ENCODE data around the gene HOXB7. TPM values are rescaled to one million over a fixed set of nuclear protein-coding genes. Genes with fewer than 3 reads are reported as not detected.

HOXB7 gene
- total RNA-seq, 1 experiment from 2014 or later, result not detected

- H3K4me3 Mint-ChIP-seq, result peak within 1 kb of the TSS; percentile 60
- peaks cover 47% of the 10 kb centered on the region for H3K4me1 Mint-ChIP-seq
- CTCF ChIA-PET, result interaction anchor here (0.9 to 1.3 kb wide), 3 partner anchors 35 to 301 kb away, joined by 3 to 4 read pairs (median 4); no protein-coding TSS in a partner anchor
- H3K27me3 Mint-ChIP-seq (ENCODE audit: low read depth), result peaks cover 51% of the 10 kb centered on the region; the same call in 1 of the 2 replicates
- peak; percentile 24; the same call in 1 of the 2 replicates for TF ChIP-seq NFYB (CRISPR knock-in tag; conservative IDR thresholded peaks at IDR 0.05; ENCODE audit: low read depth)
- no peak for TF ChIP-seq OVOL2 (CRISPR knock-in tag; IDR thresholded peaks at IDR 0.05; ENCODE audit: borderline replicate concordance)
- TF ChIP-seq USF2 (CRISPR knock-in tag; IDR thresholded peaks at IDR 0.05), result peak; percentile 85
- peak; percentile 83 for TF ChIP-seq USF1 (CRISPR knock-in tag; IDR thresholded peaks at IDR 0.05)
- no peak for TF ChIP-seq ZNF263 (CRISPR knock-in tag; IDR thresholded peaks at IDR 0.05; ENCODE audit: low read depth)
- no peak for TF ChIP-seq CBFB (CRISPR knock-in tag; IDR thresholded peaks at IDR 0.05; ENCODE audit: low read depth)
- peak; percentile 43 for ATAC-seq
- POLR2A ChIA-PET, result no interaction called here
- no peaks in the 10 kb centered on the region for H3K9me3 Mint-ChIP-seq
- no peak within 1 kb of the TSS for H3K27ac Mint-ChIP-seq
- no peaks in the 10 kb centered on the region for H3K36me3 Mint-ChIP-seq
- peak; percentile 73 for DNase-seq (ENCODE audit: low spot score)
Observed at GRCh38 chr17:48577946-48578615, 32.7 kb downstream of the HOXB7 start, which contains the start of gene HOXB4. Gene HOXB4, minus strand, starts transcription at chr17:48578350. Its CDS starts 31 bp downstream, at chr17:48578319.

GRCh38 chr17:48577330-48577945, 33.4 kb downstream of the HOXB7 start:
- POLR2A ChIA-PET, result no interaction called here

More at GRCh38 chr17:48577330-48577945, 33.4 kb downstream of the HOXB7 start:
- DNase-seq (ENCODE audit: low spot score), result no peak
- peak overlapping the region; percentile 48 for H3K4me3 Mint-ChIP-seq
- ATAC-seq, result no peak
- H3K4me1 Mint-ChIP-seq, result peaks cover 43% of the 10 kb centered on the region
- CTCF ChIA-PET, result interaction anchor here (1.0 to 1.3 kb wide), 2 partner anchors 36 to 59 kb away, joined by 4 read pairs; no protein-coding TSS in a partner anchor
- no peaks in the 10 kb centered on the region for H3K36me3 Mint-ChIP-seq
- H3K27ac Mint-ChIP-seq, result no peak overlapping the region
- H3K9me3 Mint-ChIP-seq, result no peaks in the 10 kb centered on the region
- peaks cover 45% of the 10 kb centered on the region; the same call in 1 of the 2 replicates for H3K27me3 Mint-ChIP-seq (ENCODE audit: low read depth)
- no peak for TF ChIP-seq ZNF423 (CRISPR knock-in tag; IDR thresholded peaks at IDR 0.05)
- TF ChIP-seq ATF1 (CRISPR knock-in tag; IDR thresholded peaks at IDR 0.05), result no peak
- TF ChIP-seq CBFB (CRISPR knock-in tag; IDR thresholded peaks at IDR 0.05; ENCODE audit: low read depth), result no peak
- no peak for TF ChIP-seq NR3C1 (CRISPR knock-in tag; conservative IDR thresholded peaks at IDR 0.05; ENCODE audit: low read depth)
- no peak for TF ChIP-seq ZNF138 (CRISPR knock-in tag; conservative IDR thresholded peaks at IDR 0.05)
- TF ChIP-seq ZNF425 (CRISPR knock-in tag; conservative IDR thresholded peaks at IDR 0.05), result no peak
- no peak for TF ChIP-seq AFF4 (CRISPR knock-in tag; IDR thresholded peaks at IDR 0.05; ENCODE audit: borderline replicate concordance)
- TF ChIP-seq JAZF1 (CRISPR knock-in tag; IDR thresholded peaks at IDR 0.05), result no peak
- no peak for TF ChIP-seq ZMAT4 (CRISPR knock-in tag; IDR thresholded peaks at IDR 0.05)
- no peak for TF ChIP-seq NFE2L1 (CRISPR knock-in tag; IDR thresholded peaks at IDR 0.05)
- TF ChIP-seq ATF3 (CRISPR knock-in tag; conservative IDR thresholded peaks at IDR 0.05), result no peak
- no peak for TF ChIP-seq PRRX2 (CRISPR knock-in tag; IDR thresholded peaks at IDR 0.05)
- TF ChIP-seq ARID4B (CRISPR knock-in tag; IDR thresholded peaks at IDR 0.05; ENCODE audit: borderline replicate concordance), result no peak
- no peak for TF ChIP-seq FOXK1 (CRISPR knock-in tag; IDR thresholded peaks at IDR 0.05)
